GM23338 (cell line): Measurements from ENCODE around the gene MSN.

Experiments used
- CREB1 ChIP-seq: fragments of 250-450 bp; sonication (Bioruptor Pico); IDR thresholded peaks from 2 replicates; pipeline ENCODE4 v1.5.0; 2020; ENCODE audit warnings: low read depth, mild to moderate bottlenecking, moderate library complexity
- EZH2 ChIP-seq: fragments of 200-600 bp; sonication (generic); IDR thresholded peaks from one replicate; pipeline ENCODE4 v1.8.0; 2017; ENCODE audit warnings: antibody characterized with exemption, mild to moderate bottlenecking, low read depth; ENCODE audit not compliant: unreplicated experiment
- EZH2phosphoT487 ChIP-seq: fragments of 200-600 bp; sonication (generic); IDR thresholded peaks from one replicate; pipeline ENCODE4 v1.8.1; 2018; ENCODE audit warnings: antibody characterized with exemption; ENCODE audit not compliant: unreplicated experiment
- JUNB ChIP-seq: IDR thresholded peaks from one replicate; pipeline ENCODE4 v1.6.1; 2016; ENCODE audit warnings: antibody characterized with exemption; ENCODE audit not compliant: unreplicated experiment
- POLR2AphosphoS5 ChIP-seq: IDR thresholded peaks from 2 replicates; pipeline ENCODE4 v1.6.1; 2016; ENCODE audit warnings: antibody characterized with exemption, low read depth
- TF ChIP-seq, protein P1 (sequence below), 2 experiments: fragments of 200-600 bp in 1 of 2; sonication (generic) in 1 of 2; conservative IDR thresholded peaks; 2 replicates each; pipeline versions ENCODE4 v1.5.1 to v1.6.1; 2016 to 2017; ENCODE audit warnings: antibody characterized with exemption in 2 of 2, low read depth in 2 of 2, mild to moderate bottlenecking in 2 of 2, moderate library complexity in 1 of 2
- TF ChIP-seq, protein P2 (sequence below): IDR thresholded peaks from one replicate; pipeline ENCODE4 v1.6.1; 2018; ENCODE audit warnings: antibody characterized with exemption; ENCODE audit not compliant: unreplicated experiment
- TF ChIP-seq, protein P3 (sequence below): fragments of 250-450 bp; sonication (Bioruptor Pico); IDR thresholded peaks from 2 replicates; pipeline ENCODE4 v1.5.0; 2020; ENCODE audit warnings: mild to moderate bottlenecking, moderate library complexity
- TF ChIP-seq, protein P4 (sequence below): IDR thresholded peaks from 2 replicates; pipeline ENCODE4 v1.6.1; 2016; ENCODE audit warnings: antibody characterized with exemption

DNA sequence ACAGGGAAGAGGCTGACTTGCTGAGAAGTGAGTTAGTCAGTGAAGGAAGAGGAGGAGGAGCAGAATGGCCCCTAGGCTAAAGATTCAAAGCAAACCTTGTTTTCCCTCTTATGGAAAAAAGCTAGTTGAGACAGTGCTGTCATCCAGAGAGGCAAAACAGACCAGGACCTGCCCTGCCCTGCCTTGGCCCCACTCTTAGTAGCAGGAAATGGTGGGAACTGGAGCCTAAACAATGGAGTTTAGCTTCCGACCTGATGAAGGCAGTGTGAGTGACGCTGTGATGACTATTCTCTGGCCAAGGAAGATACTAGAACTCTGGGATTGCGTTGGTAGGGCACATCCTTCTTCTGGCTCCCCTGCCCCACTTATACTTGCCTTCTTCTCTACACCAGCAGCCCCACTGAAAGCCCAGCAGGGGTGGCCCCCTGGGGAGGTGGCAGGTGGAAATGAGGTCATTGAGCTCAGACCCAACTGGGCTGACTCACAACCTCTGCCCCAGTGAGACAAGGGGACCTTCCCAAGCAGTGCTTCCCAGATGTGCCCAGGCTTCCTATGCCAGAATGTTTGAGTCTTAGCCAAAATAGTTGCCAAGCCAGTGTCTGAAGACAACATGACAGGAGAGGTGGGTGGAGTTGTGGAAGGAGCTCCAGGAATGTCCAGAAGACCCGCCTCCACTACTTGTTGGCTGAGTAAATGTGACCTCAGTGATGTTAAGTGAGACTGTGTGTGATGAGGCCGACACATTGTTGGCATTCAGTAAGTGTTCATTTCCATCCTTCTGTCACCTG is 38.8 kb downstream of the MSN start:
- TF ChIP-seq, protein P1, sequence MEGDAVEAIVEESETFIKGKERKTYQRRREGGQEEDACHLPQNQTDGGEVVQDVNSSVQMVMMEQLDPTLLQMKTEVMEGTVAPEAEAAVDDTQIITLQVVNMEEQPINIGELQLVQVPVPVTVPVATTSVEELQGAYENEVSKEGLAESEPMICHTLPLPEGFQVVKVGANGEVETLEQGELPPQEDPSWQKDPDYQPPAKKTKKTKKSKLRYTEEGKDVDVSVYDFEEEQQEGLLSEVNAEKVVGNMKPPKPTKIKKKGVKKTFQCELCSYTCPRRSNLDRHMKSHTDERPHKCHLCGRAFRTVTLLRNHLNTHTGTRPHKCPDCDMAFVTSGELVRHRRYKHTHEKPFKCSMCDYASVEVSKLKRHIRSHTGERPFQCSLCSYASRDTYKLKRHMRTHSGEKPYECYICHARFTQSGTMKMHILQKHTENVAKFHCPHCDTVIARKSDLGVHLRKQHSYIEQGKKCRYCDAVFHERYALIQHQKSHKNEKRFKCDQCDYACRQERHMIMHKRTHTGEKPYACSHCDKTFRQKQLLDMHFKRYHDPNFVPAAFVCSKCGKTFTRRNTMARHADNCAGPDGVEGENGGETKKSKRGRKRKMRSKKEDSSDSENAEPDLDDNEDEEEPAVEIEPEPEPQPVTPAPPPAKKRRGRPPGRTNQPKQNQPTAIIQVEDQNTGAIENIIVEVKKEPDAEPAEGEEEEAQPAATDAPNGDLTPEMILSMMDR (conservative IDR thresholded peaks at IDR 0.05; ENCODE audit: low read depth in 2 of 2) = no peak
- TF ChIP-seq, protein P2, sequence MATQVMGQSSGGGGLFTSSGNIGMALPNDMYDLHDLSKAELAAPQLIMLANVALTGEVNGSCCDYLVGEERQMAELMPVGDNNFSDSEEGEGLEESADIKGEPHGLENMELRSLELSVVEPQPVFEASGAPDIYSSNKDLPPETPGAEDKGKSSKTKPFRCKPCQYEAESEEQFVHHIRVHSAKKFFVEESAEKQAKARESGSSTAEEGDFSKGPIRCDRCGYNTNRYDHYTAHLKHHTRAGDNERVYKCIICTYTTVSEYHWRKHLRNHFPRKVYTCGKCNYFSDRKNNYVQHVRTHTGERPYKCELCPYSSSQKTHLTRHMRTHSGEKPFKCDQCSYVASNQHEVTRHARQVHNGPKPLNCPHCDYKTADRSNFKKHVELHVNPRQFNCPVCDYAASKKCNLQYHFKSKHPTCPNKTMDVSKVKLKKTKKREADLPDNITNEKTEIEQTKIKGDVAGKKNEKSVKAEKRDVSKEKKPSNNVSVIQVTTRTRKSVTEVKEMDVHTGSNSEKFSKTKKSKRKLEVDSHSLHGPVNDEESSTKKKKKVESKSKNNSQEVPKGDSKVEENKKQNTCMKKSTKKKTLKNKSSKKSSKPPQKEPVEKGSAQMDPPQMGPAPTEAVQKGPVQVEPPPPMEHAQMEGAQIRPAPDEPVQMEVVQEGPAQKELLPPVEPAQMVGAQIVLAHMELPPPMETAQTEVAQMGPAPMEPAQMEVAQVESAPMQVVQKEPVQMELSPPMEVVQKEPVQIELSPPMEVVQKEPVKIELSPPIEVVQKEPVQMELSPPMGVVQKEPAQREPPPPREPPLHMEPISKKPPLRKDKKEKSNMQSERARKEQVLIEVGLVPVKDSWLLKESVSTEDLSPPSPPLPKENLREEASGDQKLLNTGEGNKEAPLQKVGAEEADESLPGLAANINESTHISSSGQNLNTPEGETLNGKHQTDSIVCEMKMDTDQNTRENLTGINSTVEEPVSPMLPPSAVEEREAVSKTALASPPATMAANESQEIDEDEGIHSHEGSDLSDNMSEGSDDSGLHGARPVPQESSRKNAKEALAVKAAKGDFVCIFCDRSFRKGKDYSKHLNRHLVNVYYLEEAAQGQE = no peak
- TF ChIP-seq POLR2AphosphoS5 (no peak), JUNB (no peak), CREB1 (CRISPR knock-in tag) (no peak), EZH2phosphoT487 (no peak), EZH2 (no peak)
- TF ChIP-seq, protein P3, sequence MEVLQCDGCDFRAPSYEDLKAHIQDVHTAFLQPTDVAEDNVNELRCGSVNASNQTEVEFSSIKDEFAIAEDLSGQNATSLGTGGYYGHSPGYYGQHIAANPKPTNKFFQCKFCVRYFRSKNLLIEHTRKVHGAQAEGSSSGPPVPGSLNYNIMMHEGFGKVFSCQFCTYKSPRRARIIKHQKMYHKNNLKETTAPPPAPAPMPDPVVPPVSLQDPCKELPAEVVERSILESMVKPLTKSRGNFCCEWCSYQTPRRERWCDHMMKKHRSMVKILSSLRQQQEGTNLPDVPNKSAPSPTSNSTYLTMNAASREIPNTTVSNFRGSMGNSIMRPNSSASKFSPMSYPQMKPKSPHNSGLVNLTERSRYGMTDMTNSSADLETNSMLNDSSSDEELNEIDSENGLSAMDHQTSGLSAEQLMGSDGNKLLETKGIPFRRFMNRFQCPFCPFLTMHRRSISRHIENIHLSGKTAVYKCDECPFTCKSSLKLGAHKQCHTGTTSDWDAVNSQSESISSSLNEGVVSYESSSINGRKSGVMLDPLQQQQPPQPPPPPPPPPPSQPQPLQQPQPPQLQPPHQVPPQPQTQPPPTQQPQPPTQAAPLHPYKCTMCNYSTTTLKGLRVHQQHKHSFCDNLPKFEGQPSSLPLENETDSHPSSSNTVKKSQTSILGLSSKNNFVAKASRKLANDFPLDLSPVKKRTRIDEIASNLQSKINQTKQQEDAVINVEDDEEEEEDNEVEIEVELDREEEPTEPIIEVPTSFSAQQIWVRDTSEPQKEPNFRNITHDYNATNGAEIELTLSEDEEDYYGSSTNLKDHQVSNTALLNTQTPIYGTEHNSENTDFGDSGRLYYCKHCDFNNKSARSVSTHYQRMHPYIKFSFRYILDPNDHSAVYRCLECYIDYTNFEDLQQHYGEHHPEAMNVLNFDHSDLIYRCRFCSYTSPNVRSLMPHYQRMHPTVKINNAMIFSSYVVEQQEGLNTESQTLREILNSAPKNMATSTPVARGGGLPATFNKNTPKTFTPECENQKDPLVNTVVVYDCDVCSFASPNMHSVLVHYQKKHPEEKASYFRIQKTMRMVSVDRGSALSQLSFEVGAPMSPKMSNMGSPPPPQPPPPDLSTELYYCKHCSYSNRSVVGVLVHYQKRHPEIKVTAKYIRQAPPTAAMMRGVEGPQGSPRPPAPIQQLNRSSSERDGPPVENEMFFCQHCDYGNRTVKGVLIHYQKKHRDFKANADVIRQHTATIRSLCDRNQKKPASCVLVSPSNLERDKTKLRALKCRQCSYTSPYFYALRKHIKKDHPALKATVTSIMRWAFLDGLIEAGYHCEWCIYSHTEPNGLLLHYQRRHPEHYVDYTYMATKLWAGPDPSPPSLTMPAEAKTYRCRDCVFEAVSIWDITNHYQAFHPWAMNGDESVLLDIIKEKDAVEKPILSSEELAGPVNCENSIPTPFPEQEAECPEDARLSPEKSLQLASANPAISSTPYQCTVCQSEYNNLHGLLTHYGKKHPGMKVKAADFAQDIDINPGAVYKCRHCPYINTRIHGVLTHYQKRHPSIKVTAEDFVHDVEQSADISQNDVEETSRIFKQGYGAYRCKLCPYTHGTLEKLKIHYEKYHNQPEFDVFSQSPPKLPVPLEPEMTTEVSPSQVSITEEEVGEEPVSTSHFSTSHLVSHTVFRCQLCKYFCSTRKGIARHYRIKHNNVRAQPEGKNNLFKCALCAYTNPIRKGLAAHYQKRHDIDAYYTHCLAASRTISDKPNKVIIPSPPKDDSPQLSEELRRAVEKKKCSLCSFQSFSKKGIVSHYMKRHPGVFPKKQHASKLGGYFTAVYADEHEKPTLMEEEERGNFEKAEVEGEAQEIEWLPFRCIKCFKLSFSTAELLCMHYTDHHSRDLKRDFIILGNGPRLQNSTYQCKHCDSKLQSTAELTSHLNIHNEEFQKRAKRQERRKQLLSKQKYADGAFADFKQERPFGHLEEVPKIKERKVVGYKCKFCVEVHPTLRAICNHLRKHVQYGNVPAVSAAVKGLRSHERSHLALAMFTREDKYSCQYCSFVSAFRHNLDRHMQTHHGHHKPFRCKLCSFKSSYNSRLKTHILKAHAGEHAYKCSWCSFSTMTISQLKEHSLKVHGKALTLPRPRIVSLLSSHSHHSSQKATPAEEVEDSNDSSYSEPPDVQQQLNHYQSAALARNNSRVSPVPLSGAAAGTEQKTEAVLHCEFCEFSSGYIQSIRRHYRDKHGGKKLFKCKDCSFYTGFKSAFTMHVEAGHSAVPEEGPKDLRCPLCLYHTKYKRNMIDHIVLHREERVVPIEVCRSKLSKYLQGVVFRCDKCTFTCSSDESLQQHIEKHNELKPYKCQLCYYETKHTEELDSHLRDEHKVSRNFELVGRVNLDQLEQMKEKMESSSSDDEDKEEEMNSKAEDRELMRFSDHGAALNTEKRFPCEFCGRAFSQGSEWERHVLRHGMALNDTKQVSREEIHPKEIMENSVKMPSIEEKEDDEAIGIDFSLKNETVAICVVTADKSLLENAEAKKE (CRISPR knock-in tag) = no peak
- TF ChIP-seq, protein P4, sequence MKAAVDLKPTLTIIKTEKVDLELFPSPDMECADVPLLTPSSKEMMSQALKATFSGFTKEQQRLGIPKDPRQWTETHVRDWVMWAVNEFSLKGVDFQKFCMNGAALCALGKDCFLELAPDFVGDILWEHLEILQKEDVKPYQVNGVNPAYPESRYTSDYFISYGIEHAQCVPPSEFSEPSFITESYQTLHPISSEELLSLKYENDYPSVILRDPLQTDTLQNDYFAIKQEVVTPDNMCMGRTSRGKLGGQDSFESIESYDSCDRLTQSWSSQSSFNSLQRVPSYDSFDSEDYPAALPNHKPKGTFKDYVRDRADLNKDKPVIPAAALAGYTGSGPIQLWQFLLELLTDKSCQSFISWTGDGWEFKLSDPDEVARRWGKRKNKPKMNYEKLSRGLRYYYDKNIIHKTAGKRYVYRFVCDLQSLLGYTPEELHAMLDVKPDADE = no peak
